LNCAP (cell line): ENCODE data around the gene PLEKHG3.

Experiments used
- TF ChIP-seq, protein P1 (sequence below): fragments of 450-650 bp; IDR thresholded peaks from 2 replicates; pipeline ENCODE4 v1.5.1; 2017; ENCODE audit warnings: mild to moderate bottlenecking

PLEKHG3 gene

DNA sequence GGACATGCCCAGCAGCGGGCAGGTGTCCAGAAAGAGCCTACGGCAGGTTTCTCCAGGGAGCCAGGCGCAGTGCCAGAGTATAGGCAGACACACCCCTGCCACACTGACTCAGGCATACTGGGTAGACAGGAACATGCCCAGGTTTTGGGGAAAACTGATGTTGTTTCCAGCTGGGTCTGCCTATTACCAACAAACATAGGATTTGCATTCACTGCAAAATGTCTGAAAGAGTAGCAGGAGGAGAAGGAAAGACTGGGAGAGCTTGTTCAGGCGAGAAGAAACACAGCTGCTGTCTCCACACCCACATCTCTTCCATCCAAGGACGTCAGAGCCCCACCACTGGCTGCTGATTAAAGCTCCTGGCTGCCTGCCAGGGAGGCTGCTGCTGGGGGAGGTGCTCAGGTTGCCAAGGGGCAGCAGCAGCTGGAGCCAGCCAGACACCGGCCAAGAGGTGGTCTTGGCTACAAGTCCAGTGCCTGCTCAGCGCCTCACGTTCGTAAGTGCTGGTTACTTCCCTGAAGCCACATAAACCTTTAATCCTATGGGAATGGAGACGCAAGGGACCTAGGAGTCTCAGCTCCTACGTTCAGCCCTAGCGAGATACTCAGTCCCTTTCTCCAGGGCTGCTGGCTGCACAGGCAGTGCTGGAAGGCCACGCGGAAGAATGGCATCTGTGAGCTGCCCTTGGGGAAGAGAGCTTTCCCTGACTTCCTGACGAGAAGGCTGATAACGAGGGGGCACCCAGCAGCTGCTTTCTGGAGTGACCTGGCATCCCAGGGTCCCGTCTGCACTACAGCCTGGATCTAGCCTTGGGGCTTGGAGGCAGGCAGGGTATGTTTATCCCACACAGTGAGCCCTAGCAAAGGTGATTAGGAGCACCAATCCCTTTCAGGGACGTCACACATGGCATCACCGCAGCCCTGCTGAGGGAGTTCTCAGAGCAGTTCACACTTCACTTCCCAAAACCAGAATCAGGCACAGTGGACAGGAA, 58.1 kb downstream of the PLEKHG3 start:
- TF ChIP-seq, protein P1, sequence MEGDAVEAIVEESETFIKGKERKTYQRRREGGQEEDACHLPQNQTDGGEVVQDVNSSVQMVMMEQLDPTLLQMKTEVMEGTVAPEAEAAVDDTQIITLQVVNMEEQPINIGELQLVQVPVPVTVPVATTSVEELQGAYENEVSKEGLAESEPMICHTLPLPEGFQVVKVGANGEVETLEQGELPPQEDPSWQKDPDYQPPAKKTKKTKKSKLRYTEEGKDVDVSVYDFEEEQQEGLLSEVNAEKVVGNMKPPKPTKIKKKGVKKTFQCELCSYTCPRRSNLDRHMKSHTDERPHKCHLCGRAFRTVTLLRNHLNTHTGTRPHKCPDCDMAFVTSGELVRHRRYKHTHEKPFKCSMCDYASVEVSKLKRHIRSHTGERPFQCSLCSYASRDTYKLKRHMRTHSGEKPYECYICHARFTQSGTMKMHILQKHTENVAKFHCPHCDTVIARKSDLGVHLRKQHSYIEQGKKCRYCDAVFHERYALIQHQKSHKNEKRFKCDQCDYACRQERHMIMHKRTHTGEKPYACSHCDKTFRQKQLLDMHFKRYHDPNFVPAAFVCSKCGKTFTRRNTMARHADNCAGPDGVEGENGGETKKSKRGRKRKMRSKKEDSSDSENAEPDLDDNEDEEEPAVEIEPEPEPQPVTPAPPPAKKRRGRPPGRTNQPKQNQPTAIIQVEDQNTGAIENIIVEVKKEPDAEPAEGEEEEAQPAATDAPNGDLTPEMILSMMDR, result no peak

DNA sequence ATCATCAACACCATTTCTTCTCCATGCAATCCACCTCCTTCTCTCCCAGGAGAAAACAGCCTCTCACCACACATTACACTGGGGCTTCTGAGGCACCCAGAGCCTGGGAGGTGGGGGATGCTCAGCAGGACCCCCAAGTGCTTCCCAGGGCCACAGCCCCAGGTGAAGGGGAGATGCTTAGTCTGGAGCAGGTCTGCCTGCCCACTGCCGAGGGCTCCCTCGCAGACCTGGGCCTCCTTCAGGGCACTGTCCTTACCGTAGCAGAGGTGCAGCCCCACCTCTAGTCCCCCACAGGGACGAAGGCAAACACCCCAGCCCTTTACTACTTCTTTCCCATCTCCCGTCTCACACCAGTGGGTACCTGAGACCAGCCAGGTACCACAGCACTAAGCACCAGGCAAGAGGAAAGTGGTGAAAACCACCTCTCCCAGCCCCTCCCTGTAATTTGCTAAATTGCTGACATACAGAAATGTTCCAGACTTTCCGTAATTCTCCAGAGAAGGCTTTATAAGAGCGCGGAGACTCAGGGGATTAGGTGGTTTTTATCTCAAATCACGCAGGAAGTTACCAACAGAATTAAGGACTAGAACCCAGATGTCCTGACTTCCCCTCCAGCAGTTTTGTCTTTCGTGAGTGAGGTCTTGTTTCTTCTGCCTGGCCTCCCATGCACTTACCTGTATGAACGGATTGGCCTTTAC, 59.0 kb downstream of the PLEKHG3 start:
- TF ChIP-seq, protein P1, result no peak

DNA sequence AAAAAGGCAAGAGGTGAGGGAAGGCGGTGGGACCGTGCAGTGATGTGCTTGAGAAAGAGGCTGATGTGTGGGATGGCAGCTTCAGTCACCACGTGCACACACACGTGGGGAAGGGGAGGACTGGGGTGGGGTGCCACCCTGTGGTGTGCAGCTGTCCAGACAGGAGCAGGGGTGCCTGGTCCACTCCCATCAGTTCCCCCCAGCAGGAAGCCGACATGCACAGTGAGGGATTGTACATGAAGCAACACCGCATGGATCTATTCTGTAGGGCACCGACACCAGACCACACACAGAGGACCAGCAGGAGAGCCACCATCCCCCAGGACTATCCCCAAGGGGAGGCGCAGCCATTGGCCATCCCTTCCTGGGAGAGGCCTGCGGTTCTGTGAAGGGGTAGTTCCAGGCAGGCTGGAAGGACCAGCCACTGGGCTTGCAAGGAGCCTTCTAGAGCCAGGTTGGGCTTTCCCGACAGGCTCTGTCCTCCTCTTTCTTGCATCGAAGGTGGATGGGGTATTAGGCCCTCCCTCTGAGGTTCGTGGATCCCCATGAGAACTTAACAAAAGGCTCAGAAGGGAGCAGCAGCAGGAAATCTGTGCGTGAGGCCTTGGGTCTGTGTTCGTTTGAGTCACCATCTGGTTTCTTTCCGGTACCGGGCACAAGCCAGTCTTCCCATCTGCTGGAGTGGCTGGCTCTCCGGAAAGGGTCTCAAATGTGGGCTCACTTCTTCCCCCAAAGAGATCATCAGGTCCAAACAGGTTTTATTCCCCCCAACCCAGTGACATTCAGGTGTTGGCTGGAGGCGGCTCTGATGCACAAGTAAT, 59.8 kb downstream of the PLEKHG3 start:
- TF ChIP-seq, protein P1, result no peak

DNA sequence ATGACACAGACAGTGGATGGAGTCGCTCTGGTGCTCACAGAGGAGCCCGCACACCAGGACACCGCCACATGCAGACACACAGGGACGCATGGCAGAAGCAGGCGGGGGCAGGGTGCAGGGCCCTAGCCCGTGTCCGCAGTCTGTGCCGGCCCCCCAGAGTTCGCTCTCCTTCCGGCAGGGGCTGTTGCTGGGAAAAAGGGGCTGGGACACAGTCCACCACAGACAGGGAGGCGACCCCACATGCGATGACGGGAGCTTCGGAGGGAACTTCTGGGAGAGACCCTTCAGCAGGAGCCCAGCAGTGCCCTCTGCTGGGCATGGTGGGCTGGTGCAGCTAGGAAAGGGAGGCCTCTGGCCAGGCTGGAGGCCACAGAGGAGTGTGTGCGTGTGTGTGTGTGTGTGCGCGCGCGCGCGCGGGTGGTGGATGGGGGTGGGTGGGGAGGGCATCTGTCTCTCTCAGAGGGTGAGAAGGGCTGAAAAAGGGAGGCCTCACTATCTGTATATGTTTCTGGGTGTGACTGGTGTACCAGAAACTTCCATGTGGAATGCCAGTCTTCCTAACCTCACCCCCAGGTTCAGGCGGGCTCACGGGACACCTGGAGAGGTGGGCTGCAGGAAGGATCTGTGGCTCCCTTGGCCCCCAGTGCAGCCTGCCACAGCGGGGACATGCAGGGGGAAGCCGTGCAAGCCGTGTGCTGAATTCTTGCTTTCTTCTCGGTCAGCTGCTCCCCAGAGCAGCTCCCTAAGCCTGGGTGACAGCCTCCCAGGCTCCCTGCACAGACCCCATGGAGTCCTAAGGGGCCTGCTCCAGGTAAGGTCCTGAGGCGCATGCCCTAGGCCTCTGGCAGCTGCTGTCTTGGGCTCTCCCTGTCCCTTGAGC, 60.7 kb downstream of the PLEKHG3 start:
- TF ChIP-seq, protein P1, result peak; percentile 91

DNA sequence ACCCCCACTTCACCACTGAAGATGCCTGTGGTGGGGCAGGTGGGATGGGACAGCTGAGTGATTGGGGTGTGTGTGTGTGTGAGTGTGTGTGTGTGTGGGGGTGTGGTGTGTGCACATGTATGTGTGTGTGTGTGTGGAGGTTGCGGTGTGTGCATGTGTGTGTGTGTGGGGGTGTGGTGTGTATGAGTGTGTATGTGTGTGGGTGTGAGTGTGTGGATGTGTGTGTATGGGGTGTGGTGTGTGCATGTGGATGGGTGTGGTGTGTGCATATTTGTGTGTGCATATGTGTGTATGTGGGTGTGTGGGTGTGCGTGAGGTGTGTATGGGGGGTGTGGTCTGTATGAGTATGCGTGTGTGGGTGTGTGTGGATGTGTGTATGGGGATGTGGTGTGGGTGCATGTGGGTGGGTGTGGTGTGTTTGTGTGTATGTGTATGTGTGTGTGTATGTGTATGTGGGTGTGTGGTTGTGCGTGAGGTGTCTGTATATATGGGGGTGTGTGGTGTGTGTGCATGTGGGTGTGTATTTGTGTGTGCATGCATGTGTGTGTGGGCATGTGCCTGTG, 61.6 kb downstream of the PLEKHG3 start:
- TF ChIP-seq, protein P1, result no peak

DNA sequence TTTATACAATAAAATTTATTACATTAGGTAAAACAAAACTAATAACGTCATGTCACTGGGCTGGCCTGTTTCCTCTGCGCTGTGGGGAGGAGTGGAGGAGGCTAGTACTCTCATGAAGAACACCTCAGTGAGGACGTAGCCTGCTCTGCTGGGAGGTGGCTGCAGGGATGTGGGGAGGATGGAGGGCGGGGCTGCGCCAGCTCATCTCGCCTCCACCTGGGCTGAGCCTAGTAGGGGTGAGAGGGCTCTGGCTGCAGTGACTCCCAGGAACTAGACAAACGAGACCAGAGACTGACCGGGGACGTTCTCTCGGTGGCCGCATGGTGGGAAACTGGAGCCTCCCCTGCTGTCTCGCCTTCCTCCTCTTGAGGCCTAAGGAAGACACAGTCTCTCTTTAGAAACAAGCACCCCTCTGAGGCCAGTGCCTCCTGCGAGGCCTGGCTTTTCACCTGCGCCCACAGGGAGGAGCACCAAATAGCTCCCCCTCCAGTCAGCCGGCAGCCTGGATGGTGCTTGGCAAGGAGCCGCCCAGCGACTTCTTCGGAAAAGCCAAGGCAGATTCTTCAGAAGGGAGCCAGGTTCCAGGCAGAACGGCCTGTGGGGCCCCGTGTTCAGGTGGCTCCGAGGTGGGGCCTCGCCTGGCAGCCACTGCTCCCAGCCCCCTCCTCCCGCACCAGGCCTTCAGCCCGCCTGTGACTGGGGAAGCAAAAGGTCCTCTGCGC, 62.4 kb downstream of the PLEKHG3 start:
- TF ChIP-seq, protein P1, result no peak
